SU-DHL-6 (cell line): ENCODE results near the gene CARD11.

ENCODE experiments used
- H2AFZ ChIP-seq: fragments of 200-600 bp; sonication (generic); 2 replicates; pipeline ENCODE4 v1.6.1; 2014; ENCODE audit warnings: low read depth, mild to moderate bottlenecking, moderate library complexity, mixed read lengths, antibody characterized with exemption, low read length; ENCODE audit not compliant: severe bottlenecking
- H3F3A ChIP-seq: fragments of 200-600 bp; shearing (Covaris generic); 2 replicates; pipeline ENCODE4 v1.6.0; 2016; ENCODE audit warnings: antibody characterized with exemption, mild to moderate bottlenecking; ENCODE audit not compliant: insufficient read depth
- H3K27ac ChIP-seq: fragments of 200-600 bp; sonication (generic); 2 replicates; pipeline ENCODE4 v1.5.1; 2016; ENCODE audit warnings: low read depth, mild to moderate bottlenecking, low read length, moderate library complexity, mixed read lengths
- H3K27me3 ChIP-seq: fragments of 200-600 bp; sonication (generic), shearing (Covaris generic); 2 replicates; pipeline ENCODE4 v1.6.0; 2014; ENCODE audit warnings: mild to moderate bottlenecking, low read length
- H3K36me3 ChIP-seq: fragments of 200-600 bp; sonication (generic); 2 replicates; pipeline ENCODE4 v1.6.1; 2014; ENCODE audit warnings: mild to moderate bottlenecking, low read length, mixed read lengths
- H3K4me2 ChIP-seq: fragments of 300-600, 200-600 bp; shearing (Covaris generic), sonication (generic); 2 replicates; pipeline ENCODE4 v1.6.0; 2014; ENCODE audit warnings: low read length, low read depth, mild to moderate bottlenecking; ENCODE audit not compliant: poor library complexity, severe bottlenecking
- H3K4me3 ChIP-seq: fragments of 200-600 bp; sonication (generic); 2 replicates; pipeline ENCODE4 v1.5.1; 2014; ENCODE audit warnings: antibody characterized with exemption, low read length, mild to moderate bottlenecking, mixed read lengths; ENCODE audit not compliant: insufficient read depth, poor library complexity, severe bottlenecking
- H3K79me2 ChIP-seq: fragments of 200-600 bp; sonication (generic); 2 replicates; pipeline ENCODE4 v1.6.1; 2014; ENCODE audit warnings: mild to moderate bottlenecking, low read length, moderate library complexity; ENCODE audit not compliant: insufficient read depth
- H3K9ac ChIP-seq: fragments of 200-600 bp; sonication (generic); 2 replicates; pipeline ENCODE4 v1.7.0; 2014; ENCODE audit warnings: mild to moderate bottlenecking, low read length
- H3K9me2 ChIP-seq: fragments of 200-600 bp; sonication (generic); replicated peaks from 2 replicates; pipeline ENCODE4 v1.6.1; 2014; ENCODE audit warnings: low read length; ENCODE audit not compliant: insufficient read depth
- H3K9me3 ChIP-seq: fragments of 200-600 bp; sonication (generic); 2 replicates; pipeline ENCODE4 v1.6.1; 2014; ENCODE audit warnings: low read length, mixed read lengths; ENCODE audit not compliant: insufficient read depth
- H4K20me1 ChIP-seq: fragments of 200-600 bp; sonication (generic); 2 replicates; pipeline ENCODE4 v1.6.1; 2014; ENCODE audit warnings: low read depth, mild to moderate bottlenecking, antibody characterized with exemption, low read length, moderate library complexity, mixed read lengths
- CTCF ChIP-seq: fragments of 200-600 bp; sonication (generic); IDR thresholded peaks from one replicate; pipeline ENCODE4 v1.5.1; 2017; ENCODE audit warnings: antibody characterized with exemption, mild to moderate bottlenecking, low read length, moderate library complexity; ENCODE audit not compliant: insufficient read depth, poor library complexity, severe bottlenecking
- EZH2phosphoT487 ChIP-seq: fragments of 200-600 bp; sonication (generic), shearing (Covaris generic); conservative IDR thresholded peaks from 2 replicates; pipeline ENCODE4 v1.6.1; 2018; ENCODE audit warnings: mild to moderate bottlenecking, antibody characterized with exemption, low read length, moderate library complexity, mixed read lengths

CARD11 gene

GRCh38 chr7:2956076-2956475, 87.6 kb downstream of the CARD11 start:
- Histone ChIP-seq H3K4me3 (no peak overlapping the region), H3K9ac (no peak overlapping the region), H2AFZ (no peak overlapping the region), H3K27ac (no peak overlapping the region), H3K4me2 (no peak overlapping the region), H3K36me3 (peaks cover 8% of the 10 kb centered on the region), H3F3A (no peaks in the 10 kb centered on the region), H3K9me3 (no peaks in the 10 kb centered on the region), H3K27me3 (no peaks in the 10 kb centered on the region), H4K20me1 (no peaks in the 10 kb centered on the region), H3K79me2 (0 out of 2 replicates have a peak, but pooled peaks cover 4% of the 10 kb centered on the region), H3K9me2 (no peaks in the 10 kb centered on the region)
- TF ChIP-seq CTCF (no peak), EZH2phosphoT487 (no peak)

- H3K9ac ChIP-seq = no peak overlapping the region
- H3K4me2 ChIP-seq = no peak overlapping the region
- H2AFZ ChIP-seq = no peak overlapping the region
- no peaks in the 10 kb centered on the region for H4K20me1 ChIP-seq
- no peaks in the 10 kb centered on the region for H3K27me3 ChIP-seq
- H3K9me2 ChIP-seq = no peaks in the 10 kb centered on the region
- H3K27ac ChIP-seq = no peak overlapping the region
- H3K36me3 ChIP-seq = peaks cover 14% of the 10 kb centered on the region
- H3K4me3 ChIP-seq = no peak overlapping the region
- no peaks in the 10 kb centered on the region for H3K9me3 ChIP-seq
- H3F3A ChIP-seq = no peaks in the 10 kb centered on the region
- TF ChIP-seq CTCF (no peak), EZH2phosphoT487 (no peak)
- H3K79me2 ChIP-seq = no peaks in the 10 kb centered on the region
These were observed 88.4 kb downstream of the CARD11 start for GRCh38 chr7:2955269-2955668.

GRCh38 chr7:2954433-2954853, 89.2 kb downstream of the CARD11 start:
- Histone ChIP-seq H3K9ac (no peak overlapping the region), H4K20me1 (no peaks in the 10 kb centered on the region), H3K4me3 (no peak overlapping the region)

More at GRCh38 chr7:2954433-2954853, 89.2 kb downstream of the CARD11 start:
- no peak overlapping the region for H2AFZ ChIP-seq
- H3K27ac ChIP-seq = no peak overlapping the region
- H3K4me2 ChIP-seq = no peak overlapping the region
- no peaks in the 10 kb centered on the region for H3F3A ChIP-seq
- TF ChIP-seq CTCF (no peak), EZH2phosphoT487 (no peak)
- no peaks in the 10 kb centered on the region for H3K79me2 ChIP-seq
- peaks cover 18% of the 10 kb centered on the region for H3K36me3 ChIP-seq
- H3K9me2 ChIP-seq = no peaks in the 10 kb centered on the region
- H3K9me3 ChIP-seq = no peaks in the 10 kb centered on the region
- H3K27me3 ChIP-seq = no peaks in the 10 kb centered on the region
